Mononuclear cell (primary cell): ENCODE measurements around the gene NMT1. TPM values are rescaled to one million over a fixed set of nuclear protein-coding genes. Genes with fewer than 3 reads are reported as not detected.
"Not testable (repeated sequence)": the region's sequence is repeated elsewhere in the genome, so short reads cannot be mapped to it uniquely, and the experiment has no call there.

Source experiments
- H3K27me3 ChIP-seq: 2 replicates; pipeline ENCODE4 v1.6.0; 2011; ENCODE audit warnings: low read length, control low read depth; ENCODE audit not compliant: insufficient read depth
- H3K4me1 ChIP-seq: 2 replicates; pipeline ENCODE4 v1.5.1; 2011; ENCODE audit warnings: mild to moderate bottlenecking, low read length, control low read depth; ENCODE audit not compliant: insufficient read depth
- H3K4me3 ChIP-seq: 2 replicates; pipeline ENCODE4 v1.5.1; 2011; ENCODE audit warnings: mild to moderate bottlenecking, low read length, moderate library complexity
- H3K9me3 ChIP-seq: 2 replicates; pipeline ENCODE4 v1.5.1; 2011; ENCODE audit warnings: low read depth, mild to moderate bottlenecking, control low read depth, low read length
- total RNA-seq: library from RNA; depleted of rRNA; stranded (reverse); fragments of >200 nt; gene quantifications from one replicate; pipeline ENCODE4 v1.2.3, GENCODE V29; 2012

Gene NMT1
- total RNA-seq, 1 donor: 35.2 TPM

DNA sequence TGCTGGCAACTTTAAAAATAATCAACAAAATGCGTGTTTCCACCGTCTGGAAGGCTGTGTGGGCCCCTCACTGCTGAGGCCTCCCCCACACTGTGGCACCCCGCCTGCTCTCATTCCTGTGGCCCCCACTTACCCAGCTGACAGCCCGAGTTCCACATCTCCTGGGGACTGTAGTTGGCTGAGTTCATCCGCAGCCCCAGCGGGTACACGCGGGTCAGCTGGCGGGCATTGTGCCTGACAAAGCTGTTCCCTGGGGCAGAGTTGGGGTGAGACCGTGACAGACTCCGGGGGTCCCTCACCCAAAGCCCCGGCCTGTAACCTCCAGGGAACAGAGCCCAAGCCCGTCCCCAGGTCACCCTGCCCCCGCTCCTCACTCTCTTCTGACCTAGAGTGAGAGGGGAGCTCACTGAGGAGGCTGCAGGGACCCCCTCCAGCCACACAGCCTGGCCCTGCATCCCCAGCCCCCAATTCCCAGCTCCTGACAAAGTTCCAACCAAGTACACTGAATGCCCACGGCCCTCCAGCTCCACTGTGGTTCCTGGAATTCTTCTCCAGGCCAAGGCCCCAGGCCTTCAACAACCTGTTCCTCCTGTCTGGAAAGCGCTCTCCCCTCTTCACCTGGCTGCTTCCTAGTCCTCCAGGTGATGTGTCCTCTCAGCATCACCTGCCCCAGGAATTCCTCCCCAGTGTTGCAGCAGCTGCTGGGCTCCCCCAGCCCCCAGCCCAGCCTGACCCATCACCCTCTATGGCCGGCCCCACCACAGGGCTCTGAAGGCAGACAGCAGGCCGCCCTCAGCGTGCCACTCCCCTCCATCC lies 53.2 kb downstream of the NMT1 start:
- H3K4me3 ChIP-seq: no peak overlapping the region
- no peaks in the 10 kb centered on the region for H3K4me1 ChIP-seq
- no peaks in the 10 kb centered on the region for H3K27me3 ChIP-seq
- H3K9me3 ChIP-seq: no peaks in the 10 kb centered on the region

DNA sequence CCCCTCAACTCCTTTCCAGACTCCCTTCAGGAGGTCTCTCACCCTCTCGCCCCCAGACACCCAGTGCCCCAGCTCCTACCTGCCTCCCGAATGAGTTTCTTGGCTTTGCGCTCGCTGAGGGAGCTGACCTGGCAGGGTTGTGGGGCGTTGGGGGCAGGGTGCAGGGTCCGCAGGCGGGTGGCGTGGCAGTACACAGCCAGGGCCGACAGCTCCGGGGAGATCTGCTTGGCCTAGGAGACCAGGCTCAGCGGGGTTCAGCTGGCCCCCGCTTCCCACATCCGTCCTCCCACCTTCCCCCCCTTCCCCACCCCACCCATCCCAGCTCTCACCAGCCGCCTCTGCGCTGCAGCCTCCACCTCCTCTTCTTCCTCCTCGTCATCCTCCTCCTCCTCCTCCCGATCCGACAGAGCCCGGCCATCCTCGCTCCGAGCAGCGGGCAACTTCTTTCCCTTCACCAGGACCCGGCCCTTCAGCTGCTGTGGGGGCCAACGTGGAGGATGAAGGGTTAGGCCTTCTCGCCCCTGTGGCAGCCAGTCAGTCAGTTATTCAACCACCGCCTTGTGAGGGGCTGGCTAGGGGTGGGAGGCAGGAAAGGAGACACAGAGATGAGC lies 54.0 kb downstream of the NMT1 start:
- no peaks in the 10 kb centered on the region for H3K4me1 ChIP-seq
- no peaks in the 10 kb centered on the region for H3K27me3 ChIP-seq
- no peak overlapping the region for H3K4me3 ChIP-seq
- H3K9me3 ChIP-seq: no peaks in the 10 kb centered on the region

DNA sequence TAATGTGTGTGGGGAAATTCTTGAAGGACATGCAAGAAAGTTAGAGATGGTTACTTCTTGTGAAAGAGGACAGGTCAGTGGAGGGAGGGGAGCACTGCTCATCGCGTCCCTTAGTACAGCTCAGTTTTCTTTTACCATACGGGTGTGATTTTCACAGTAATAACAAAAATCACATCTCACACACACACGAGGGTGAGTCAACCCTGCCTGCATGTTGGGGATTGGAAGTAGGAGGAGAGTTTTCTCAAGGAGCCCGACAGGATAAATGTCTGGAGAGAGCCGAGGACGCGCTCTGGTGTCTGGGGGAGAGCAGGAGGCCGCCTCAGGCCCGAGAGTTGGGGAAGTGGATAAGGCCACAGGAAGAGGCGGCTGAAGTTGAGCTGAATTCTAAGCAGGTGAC lies 54.8 kb downstream of the NMT1 start:
- Histone ChIP-seq H3K4me1 (no peaks in the 10 kb centered on the region), H3K4me3 (no peak overlapping the region), H3K27me3 (no peaks in the 10 kb centered on the region), H3K9me3 (no peaks in the 10 kb centered on the region)

DNA sequence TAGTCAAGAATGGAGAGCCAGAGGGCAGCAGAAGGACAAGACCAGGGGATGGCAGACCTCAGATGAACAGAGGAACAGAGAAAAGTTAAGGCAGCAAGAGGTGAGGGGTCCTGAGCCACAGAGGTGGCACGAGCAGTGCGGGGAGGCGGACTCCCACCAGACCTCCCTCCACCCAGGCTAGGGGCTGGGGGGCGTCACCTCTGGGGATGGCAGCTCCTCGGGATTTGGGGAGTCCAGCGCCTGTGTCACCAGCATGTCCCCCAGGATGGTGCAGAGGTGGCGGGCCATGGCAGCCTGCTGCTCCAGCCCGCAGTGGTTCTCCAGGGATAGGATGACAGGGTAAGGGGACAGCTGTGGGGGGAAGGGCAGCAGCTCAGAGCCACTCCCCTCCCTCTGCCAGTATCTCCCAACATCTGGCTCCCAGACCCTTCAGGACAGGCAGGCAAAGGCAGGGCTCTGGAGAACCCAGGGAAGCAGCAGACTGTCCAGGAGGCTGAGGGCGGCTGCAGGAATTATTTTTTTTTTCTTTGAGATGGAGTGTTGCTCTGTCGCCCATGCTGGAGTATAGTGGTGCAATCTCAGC lies 55.4 kb downstream of the NMT1 start:
- H3K27me3 ChIP-seq: no peaks in the 10 kb centered on the region
- no peak overlapping the region for H3K4me3 ChIP-seq
- H3K4me1 ChIP-seq: no peaks in the 10 kb centered on the region
- no peaks in the 10 kb centered on the region for H3K9me3 ChIP-seq

DNA sequence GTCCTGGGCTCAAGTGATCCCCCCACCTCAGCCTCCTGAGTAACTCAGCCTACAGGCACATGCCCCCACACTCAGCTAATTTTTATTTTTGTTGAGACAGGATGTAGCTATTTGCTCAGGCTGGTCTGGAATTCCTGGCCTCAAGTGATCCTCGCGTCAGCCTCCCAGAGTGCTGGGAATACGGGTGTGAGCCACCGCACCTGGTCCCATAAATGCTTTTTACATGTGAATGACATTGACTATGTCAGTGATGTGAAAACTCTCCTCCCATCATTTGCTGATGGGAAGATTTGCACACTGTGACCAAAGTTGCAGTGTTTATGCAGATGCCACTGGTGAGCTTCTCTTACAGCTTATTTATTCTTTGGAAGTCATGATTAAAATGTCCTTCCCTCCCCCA lies 56.2 kb downstream of the NMT1 start:
- Histone ChIP-seq H3K27me3 (no peaks in the 10 kb centered on the region), H3K9me3 (no peaks in the 10 kb centered on the region), H3K4me3 (no peak overlapping the region), H3K4me1 (no peaks in the 10 kb centered on the region)

DNA sequence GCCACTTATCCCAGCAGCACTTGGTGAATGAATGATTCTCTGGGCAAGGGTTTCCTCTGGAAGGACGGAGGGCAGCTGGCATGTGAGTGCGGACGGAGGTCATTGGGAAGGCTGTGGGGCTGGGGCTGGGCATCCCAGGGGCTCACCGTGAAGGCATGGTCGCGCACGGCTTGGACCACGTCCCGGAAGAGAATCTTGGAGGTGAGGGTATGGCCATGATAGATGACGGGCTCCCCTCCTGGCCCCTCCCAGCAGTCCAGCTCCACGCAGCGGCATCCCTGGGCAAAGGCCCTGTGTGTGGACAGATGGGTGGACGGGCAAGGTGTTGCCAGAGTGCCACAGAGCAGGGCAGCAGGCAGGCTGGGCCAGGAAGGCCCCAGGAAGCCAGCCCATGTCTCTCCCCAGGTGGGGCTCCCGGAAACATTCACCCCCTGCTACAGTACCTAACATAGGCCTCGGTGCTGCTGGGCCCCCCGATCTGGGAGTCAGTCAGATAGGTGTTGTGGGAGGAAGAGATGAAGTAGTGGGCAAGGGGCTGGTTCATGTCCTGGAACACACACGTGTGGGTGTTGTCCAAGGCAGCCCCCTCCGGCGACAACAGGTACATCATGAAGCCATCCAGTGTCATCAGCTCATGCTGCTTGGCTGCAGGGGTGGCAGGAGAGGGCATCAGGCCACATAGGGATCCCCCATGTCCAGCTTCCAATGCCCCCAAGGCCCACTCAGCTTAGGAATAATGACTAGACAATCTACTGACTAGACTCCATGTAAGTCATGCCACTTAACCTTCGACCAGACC lies 56.9 kb downstream of the NMT1 start:
- Histone ChIP-seq H3K4me1 (no peaks in the 10 kb centered on the region), H3K4me3 (no peak overlapping the region), H3K27me3 (no peaks in the 10 kb centered on the region)

DNA sequence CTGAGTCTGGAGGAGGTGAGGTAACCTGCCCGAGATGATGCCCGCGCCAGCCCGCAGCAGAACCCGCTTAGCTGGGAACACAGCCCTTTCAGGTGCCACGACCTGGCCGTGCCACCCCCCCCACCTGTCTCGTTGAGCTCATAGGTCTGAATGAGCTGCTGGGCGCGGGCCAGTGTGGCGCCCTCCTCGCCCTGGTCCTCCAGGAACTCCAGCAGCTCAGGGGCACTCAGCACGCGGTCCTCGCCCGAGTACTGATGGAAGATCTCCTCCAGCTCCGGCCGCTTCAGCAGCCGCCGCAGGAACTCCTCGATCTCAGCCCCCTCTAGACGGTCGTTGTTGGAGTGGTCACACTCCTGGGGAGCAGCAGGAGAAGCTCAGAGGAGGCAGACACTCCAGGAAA lies 57.6 kb downstream of the NMT1 start:
- H3K4me3 ChIP-seq: no peak overlapping the region
- H3K27me3 ChIP-seq: no peaks in the 10 kb centered on the region
- H3K4me1 ChIP-seq: peaks cover 4% of the 10 kb centered on the region
- no peaks in the 10 kb centered on the region for H3K9me3 ChIP-seq

More for the DNA sequence above, 56.9 kb downstream of the NMT1 start:
- H3K9me3 ChIP-seq: no peaks in the 10 kb centered on the region

DNA sequence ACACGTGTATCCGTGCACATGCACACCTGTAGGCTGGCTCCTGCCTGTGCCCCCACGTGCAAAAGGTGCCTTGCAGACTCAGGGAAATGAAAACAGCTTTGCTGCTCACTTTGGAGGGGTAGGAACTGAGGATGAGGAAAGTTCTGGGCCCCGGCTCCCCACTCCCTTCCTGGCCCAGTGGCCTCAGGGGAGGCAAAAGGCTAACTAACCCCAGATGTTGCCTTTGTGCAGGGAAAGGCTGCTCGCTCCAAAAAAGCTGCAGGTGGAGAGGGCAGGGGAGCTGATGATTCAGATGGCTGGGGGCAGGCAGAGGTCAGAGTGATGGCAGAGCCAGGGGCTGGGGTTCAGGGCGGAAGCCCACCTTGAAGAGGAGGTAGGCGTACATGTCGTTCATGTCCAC lies 58.8 kb downstream of the NMT1 start:
- peaks cover 16% of the 10 kb centered on the region for H3K4me1 ChIP-seq
- no peaks in the 10 kb centered on the region for H3K27me3 ChIP-seq
- no peaks in the 10 kb centered on the region for H3K9me3 ChIP-seq
- H3K4me3 ChIP-seq: no peak overlapping the region

DNA sequence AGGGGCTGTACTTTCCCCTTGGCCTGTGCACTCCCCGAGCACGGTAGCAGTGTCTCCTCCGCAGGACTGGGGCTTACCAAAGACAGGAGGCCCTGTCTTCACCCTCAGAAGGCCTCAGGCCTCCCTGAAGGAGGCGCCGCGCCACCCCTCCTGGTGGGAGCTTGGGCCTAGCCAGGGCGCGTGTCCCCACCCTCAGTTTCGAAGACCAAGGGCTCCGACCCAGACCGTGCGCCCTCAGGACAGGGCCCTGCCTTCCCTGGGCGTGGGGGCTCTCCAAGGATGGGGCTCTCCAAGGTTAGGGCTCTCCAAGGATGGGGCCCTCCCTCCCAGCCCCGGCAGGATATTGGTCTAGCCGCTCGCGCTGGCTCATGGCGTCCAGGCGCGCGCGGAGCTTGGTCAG lies 59.4 kb downstream of the NMT1 start:
- Histone ChIP-seq H3K4me1 (peaks cover 17% of the 10 kb centered on the region), H3K27me3 (no peaks in the 10 kb centered on the region), H3K4me3 (no peak overlapping the region), H3K9me3 (no peaks in the 10 kb centered on the region)

DNA sequence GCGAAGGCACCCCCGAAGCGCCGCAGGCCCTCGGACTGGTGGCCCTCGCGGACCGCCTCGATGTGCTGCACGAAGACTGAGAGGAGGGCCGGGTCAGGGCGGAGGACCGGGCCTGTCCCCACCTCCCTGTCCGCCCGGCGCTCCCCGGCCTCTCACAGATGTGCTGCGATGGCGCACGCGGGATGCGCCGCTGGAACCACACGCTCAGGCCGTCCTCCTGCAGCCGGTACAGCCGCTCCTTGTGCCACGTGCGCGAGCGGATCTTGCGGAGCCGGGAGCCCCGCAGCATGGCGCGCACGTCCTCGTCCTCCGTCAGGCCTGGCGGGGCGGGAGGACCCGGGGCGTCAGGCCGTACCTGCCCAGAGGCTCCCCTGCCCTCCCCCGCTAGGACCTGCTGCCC lies 59.9 kb downstream of the NMT1 start:
- Histone ChIP-seq H3K4me3 (no peak overlapping the region), H3K9me3 (no peaks in the 10 kb centered on the region), H3K27me3 (no peaks in the 10 kb centered on the region), H3K4me1 (peaks cover 17% of the 10 kb centered on the region)

DNA sequence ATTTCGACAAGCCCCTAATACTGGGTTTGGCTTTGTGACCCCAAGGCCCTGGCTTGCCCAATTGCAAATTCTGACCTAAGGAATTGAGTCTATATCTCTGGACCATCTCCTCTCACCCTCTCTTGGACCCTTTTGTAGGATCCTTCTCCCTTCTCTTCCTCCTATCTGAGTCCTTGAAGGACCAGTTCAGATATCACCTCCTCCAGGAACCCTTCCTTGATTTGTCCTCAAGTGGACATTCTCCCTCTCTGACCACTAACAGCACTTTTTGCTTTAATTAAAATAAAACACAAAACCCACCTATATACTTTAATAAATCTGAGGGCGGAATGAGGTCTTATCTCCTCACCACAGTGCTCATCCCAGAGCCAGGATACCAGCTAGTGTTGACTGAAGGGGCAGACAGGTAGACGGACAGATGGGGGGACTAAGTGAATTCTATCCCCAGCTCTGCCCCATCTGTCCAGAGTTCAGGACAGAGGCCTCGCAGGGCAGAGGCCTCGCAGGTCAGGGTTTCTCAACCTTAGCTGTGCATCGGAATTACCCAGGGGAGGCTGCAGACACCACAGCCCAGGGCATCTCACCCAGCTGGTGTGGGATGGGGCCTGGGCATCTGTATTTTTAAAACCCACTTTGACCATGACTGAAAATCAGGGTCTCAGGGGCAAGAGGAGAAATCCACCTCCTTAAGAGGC lies 62.1 kb downstream of the NMT1 start:
- H3K4me3 ChIP-seq: no peak overlapping the region
- H3K4me1 ChIP-seq: peaks cover 17% of the 10 kb centered on the region
- H3K27me3 ChIP-seq: no peaks in the 10 kb centered on the region
- no peaks in the 10 kb centered on the region for H3K9me3 ChIP-seq

DNA sequence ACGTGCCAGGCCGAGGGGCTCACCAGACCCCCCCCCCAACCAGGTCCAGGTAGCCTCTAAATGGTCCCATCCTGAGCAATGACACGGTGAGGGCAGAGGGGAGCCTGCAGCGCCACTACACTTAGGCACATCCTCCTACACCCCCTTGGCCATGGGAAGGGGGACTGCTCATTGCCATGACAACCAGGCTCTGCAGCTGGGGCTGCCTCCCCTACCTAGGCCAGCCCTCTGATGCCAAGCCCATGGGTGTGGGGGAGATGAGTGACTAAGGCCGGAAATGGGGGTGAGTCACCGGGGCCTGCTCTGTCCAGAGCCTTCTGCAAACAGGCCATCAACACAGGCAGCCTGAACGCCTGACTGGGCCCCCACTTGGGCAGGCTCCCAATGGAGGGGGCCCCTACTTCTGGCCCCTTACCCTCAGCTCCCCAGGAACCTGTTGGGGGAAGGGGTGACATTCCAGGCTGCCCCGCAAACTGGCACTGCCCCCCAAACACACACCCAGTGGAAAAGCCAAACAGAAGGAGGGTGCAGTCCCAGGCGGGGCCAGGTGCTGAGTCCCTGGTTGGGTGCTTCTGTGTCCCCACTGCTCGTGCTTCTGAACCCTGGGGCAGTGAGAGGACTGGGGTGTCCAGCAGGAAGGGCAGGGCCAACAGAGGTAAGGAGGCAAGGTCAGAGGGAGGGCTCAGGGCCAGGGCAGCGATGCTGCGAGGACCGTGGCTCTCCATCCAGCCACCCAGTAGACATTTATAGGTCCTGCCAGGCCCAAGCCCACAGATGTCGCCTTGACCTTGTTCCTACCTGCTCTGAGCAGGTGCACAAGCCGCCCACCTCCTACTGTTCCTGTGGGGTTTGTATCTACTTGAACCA lies 63.0 kb downstream of the NMT1 start:
- H3K4me3 ChIP-seq: no peak overlapping the region
- H3K27me3 ChIP-seq: no peaks in the 10 kb centered on the region
- H3K9me3 ChIP-seq: no peaks in the 10 kb centered on the region
- peaks cover 17% of the 10 kb centered on the region for H3K4me1 ChIP-seq

DNA sequence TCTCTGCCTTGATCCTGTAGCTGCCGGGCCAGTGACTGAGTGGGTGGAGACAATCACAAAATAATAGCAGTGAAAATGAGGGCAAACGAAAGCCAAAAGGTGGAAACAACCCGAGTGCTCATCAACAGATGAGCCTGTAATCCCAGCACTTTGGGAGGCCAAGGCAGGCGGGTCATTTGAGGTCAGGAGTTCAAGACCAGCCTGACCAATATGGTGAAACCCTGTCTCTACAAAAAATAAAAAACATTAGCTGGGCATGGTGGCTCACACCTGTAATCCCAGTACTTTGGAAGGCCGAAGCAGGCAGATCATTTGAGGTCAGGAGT lies 63.6 kb downstream of the NMT1 start:
- H3K4me3 ChIP-seq, H3K9me3 ChIP-seq, H3K27me3 ChIP-seq: not testable (repeated sequence)
- peaks cover 17% of the 10 kb centered on the region for H3K4me1 ChIP-seq

DNA sequence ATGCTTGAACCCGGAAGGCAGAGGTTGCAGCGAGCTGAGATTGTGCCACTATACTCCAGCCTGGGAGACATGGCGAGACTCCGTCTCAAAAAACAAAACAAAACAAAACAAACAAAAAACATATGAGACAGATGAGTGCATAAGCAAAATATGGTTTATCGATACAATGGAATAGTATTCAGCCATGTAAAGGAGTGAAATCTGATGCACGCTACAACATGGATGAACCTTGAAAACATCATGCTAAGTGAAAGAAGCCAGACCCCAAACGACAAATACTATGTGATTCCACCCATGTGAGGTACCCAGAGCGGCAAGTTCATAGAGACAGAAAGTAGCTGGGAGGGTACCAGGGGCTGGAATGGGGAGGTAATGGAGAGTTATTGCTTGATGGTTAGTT lies 64.4 kb downstream of the NMT1 start:
- H3K4me3 ChIP-seq: no peak overlapping the region
- no peaks in the 10 kb centered on the region for H3K9me3 ChIP-seq
- no peaks in the 10 kb centered on the region for H3K27me3 ChIP-seq
- peaks cover 17% of the 10 kb centered on the region for H3K4me1 ChIP-seq
